Measurements from ENCODE around the gene CACNA1D.

CACNA1D gene

DNA sequence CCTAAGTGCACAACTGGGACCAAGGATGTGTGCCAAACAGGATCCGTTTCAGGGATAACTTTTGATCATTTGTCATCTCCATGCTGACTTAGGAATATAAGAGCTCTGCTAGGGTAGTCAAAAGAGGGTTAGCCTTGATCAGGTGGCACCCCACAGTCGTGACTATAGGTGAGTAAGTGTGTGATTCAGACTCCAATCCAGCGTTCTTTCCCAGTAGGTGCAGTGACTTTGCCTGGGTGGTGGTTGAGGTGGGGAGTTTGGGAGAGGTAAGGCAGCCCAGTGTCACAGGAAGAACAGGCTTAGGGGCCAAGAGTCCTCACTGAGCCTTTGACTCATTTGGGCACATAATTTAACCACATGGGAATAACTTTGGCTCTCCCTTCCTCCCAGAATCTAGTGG is 300.8 kb downstream of the CACNA1D start:
- Histone ChIP-seq H3K4me1 (ENCODE audit: control insufficient read depth in 1 of 2, insufficient read depth in 2 of 2, low read length in 2 of 2) (peaks cover 0 to 8% of the 10 kb centered on the region in 2 donors), H3K4me3 (ENCODE audit: low read depth in 1 of 2, low read length in 2 of 2) (no peak overlapping the region), H3K36me3 (ENCODE audit: control insufficient read depth in 1 of 2, insufficient read depth in 2 of 2, low read length in 2 of 2) (no peaks in the 10 kb centered on the region), H3K27ac (ENCODE audit: low read length) (no peak overlapping the region), H3K27me3 (ENCODE audit: low read depth, low read length) (no peaks in the 10 kb centered on the region), H3K9me3 (ENCODE audit: control insufficient read depth in 1 of 2, low read length in 2 of 2) (no peaks in the 10 kb centered on the region)

DNA sequence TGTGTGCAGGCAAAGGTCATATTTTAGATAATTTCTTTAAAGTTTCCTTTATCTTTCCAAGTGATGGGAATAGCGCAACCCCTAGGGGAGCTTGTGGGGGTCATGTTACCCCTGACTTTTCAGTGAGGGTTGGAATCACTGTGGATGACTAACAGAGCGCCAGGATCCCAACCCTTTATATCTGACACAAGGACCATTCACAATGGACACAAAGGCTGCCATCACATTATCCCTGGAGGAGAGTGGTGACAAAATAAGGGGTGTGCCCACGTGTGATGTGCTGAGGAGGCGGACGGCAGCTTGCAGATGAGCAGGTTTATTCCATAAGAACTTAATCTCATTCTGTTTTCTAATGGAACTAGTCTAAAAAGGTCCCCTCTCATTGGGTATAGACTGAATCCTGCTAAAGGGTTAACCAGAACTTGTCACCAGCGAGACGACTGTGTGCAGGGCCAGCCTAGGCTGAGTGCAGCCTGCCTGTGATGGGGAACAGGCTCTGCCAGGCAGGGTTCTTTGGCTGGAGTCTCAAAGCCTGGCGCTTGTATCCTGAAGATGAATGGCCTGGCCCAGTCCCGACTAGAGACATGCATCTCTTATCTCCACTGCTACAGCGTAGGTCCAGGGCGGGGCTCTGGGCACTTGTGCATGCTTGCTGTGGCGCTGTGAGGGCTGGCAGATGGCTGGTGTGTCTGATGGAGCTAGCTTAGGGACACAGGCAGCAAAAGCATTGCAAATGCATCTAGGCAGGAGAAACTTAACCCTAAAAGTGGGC is 301.6 kb downstream of the CACNA1D start:
- Histone ChIP-seq H3K36me3 (ENCODE audit: control insufficient read depth in 1 of 2, insufficient read depth in 2 of 2, low read length in 2 of 2) (no peaks in the 10 kb centered on the region), H3K27me3 (ENCODE audit: low read depth, low read length) (no peaks in the 10 kb centered on the region), H3K4me1 (ENCODE audit: control insufficient read depth in 1 of 2, insufficient read depth in 2 of 2, low read length in 2 of 2) (peaks cover 0 to 8% of the 10 kb centered on the region in 2 donors), H3K27ac (ENCODE audit: low read length) (no peak overlapping the region), H3K4me3 (ENCODE audit: low read depth in 1 of 2, low read length in 2 of 2) (no peak overlapping the region), H3K9me3 (ENCODE audit: control insufficient read depth in 1 of 2, low read length in 2 of 2) (no peaks in the 10 kb centered on the region)

DNA sequence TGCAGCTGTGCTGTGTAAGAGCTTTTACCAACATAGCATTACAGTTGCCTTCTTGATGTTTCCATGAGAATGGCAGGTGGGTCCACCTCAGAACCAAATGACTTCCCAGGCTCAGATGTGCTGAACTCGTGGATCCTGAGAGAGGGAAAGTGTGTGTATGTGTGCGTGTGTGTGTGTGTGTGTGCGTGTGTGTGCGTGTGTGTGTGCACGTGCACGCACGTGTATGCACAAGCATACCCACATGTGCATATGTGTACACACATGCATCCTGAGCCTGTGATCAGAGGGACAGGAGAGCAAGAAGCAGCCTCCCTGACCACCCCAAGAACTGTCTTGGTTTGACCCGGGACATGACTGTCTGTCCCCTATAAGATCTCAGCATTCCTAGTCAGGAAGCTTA is 303.7 kb downstream of the CACNA1D start:
- Histone ChIP-seq H3K9me3 (ENCODE audit: control insufficient read depth in 1 of 2, low read length in 2 of 2) (no peaks in the 10 kb centered on the region), H3K36me3 (ENCODE audit: control insufficient read depth in 1 of 2, insufficient read depth in 2 of 2, low read length in 2 of 2) (no peaks in the 10 kb centered on the region), H3K4me3 (ENCODE audit: low read depth in 1 of 2, low read length in 2 of 2) (no peak overlapping the region), H3K27me3 (ENCODE audit: low read depth, low read length) (no peaks in the 10 kb centered on the region), H3K4me1 (ENCODE audit: control insufficient read depth in 1 of 2, insufficient read depth in 2 of 2, low read length in 2 of 2) (peaks cover 0 to 8% of the 10 kb centered on the region in 2 donors), H3K27ac (ENCODE audit: low read length) (no peak overlapping the region)

DNA sequence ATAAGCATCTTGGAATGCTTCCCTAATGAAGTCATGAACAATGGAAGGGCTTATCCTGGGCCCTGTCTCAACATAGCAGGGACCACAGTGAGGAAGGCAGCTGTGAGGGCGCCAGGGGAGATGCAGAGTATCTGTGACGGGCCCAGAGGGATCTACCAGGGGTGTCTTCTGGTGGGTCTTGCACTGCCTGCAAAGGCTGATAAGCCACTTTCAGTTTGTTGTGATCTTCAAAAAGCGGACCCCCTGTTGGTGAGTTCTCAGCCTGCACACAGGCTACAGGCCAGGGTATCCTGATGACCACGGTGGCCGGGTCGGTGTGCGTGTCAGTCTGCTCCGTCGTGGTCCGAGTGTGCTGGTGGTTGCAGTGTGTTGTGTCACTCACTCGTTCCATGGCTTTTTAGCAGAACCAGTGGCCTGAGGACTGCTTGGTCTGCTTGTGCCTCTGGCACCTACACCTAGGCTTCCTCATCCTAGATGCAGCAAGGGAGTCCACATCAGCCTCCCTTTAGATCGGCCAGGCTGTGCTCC is 305.0 kb downstream of the CACNA1D start:
- H3K27ac ChIP-seq (ENCODE audit: low read length), result no peak overlapping the region
- no peaks in the 10 kb centered on the region for H3K27me3 ChIP-seq (ENCODE audit: low read depth, low read length)
- no peaks in the 10 kb centered on the region for H3K9me3 ChIP-seq (ENCODE audit: control insufficient read depth in 1 of 2, low read length in 2 of 2)
- peaks cover 0 to 8% of the 10 kb centered on the region in 2 donors for H3K4me1 ChIP-seq (ENCODE audit: control insufficient read depth in 1 of 2, insufficient read depth in 2 of 2, low read length in 2 of 2)
- H3K36me3 ChIP-seq (ENCODE audit: control insufficient read depth in 1 of 2, insufficient read depth in 2 of 2, low read length in 2 of 2), result no peaks in the 10 kb centered on the region
- H3K4me3 ChIP-seq (ENCODE audit: low read depth in 1 of 2, low read length in 2 of 2), result no peak overlapping the region

DNA sequence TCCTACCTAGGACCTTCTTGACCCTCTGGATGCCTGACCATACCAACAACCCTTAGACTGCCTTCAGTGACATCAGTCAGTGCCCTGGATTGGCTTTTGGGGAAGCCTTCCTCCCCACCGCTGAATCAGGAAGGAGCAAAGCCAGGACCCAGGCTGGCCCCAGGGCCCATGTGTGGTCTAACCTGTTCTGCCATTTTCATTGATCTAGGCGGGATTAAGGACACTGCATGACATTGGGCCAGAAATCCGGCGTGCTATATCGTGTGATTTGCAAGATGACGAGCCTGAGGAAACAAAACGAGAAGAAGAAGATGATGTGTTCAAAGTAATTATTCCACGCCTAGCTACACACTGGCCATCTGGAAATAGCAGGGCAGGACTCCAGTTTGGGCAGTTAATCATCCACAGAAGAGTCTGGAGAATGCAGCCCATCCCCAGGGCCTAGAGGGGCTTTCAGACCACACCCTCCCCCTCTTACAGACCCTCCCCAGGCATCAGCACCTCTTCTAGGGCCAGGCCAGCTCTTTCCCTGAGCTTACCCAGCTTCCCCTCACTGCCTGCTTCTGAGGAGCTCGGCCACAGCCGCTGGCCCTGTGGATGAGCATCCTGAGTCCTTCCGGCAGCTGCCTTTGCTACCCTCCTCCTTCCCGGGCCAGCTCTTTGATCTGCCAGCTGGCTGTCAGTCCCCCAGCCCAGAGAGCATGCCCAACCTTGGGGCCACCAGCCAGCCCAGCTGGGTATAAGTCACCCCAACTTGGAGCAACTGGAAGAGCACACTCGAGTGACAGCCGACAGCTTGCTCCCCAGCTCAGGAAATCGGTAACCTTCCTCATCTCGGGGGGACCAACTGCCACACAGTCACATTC is 305.9 kb downstream of the CACNA1D start:
- Histone ChIP-seq H3K27me3 (ENCODE audit: low read depth, low read length) (no peaks in the 10 kb centered on the region), H3K4me3 (ENCODE audit: low read depth in 1 of 2, low read length in 2 of 2) (no peak overlapping the region), H3K36me3 (ENCODE audit: control insufficient read depth in 1 of 2, insufficient read depth in 2 of 2, low read length in 2 of 2) (no peaks in the 10 kb centered on the region), H3K9me3 (ENCODE audit: control insufficient read depth in 1 of 2, low read length in 2 of 2) (no peaks in the 10 kb centered on the region), H3K4me1 (ENCODE audit: control insufficient read depth in 1 of 2, insufficient read depth in 2 of 2, low read length in 2 of 2) (peaks cover 0 to 8% of the 10 kb centered on the region in 2 donors), H3K27ac (ENCODE audit: low read length) (no peak overlapping the region)

DNA sequence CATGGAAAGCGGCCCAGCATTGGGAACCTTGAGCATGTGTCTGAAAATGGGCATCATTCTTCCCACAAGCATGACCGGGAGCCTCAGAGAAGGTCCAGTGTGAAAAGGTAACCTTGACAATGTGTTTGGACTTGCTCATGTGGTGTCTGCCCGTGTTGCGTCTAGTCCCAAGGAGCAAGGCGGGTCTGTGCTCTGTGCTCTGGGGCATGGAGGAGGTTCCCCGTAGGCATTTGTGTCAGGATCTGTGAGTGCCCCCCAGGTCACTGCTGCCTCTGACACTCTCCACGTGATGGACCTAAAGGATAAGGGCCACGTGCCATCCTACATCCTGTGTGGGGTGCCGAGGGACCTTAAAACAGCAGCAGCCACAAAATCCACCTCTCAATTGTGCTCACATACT is 306.9 kb downstream of the CACNA1D start:
- no peaks in the 10 kb centered on the region for H3K36me3 ChIP-seq (ENCODE audit: control insufficient read depth in 1 of 2, insufficient read depth in 2 of 2, low read length in 2 of 2)
- peaks cover 0 to 1% of the 10 kb centered on the region in 2 donors for H3K4me1 ChIP-seq (ENCODE audit: control insufficient read depth in 1 of 2, insufficient read depth in 2 of 2, low read length in 2 of 2)
- H3K27me3 ChIP-seq (ENCODE audit: low read depth, low read length), result no peaks in the 10 kb centered on the region
- H3K4me3 ChIP-seq (ENCODE audit: low read depth in 1 of 2, low read length in 2 of 2), result no peak overlapping the region
- H3K27ac ChIP-seq (ENCODE audit: low read length), result no peak overlapping the region
- no peaks in the 10 kb centered on the region for H3K9me3 ChIP-seq (ENCODE audit: control insufficient read depth in 1 of 2, low read length in 2 of 2)

DNA sequence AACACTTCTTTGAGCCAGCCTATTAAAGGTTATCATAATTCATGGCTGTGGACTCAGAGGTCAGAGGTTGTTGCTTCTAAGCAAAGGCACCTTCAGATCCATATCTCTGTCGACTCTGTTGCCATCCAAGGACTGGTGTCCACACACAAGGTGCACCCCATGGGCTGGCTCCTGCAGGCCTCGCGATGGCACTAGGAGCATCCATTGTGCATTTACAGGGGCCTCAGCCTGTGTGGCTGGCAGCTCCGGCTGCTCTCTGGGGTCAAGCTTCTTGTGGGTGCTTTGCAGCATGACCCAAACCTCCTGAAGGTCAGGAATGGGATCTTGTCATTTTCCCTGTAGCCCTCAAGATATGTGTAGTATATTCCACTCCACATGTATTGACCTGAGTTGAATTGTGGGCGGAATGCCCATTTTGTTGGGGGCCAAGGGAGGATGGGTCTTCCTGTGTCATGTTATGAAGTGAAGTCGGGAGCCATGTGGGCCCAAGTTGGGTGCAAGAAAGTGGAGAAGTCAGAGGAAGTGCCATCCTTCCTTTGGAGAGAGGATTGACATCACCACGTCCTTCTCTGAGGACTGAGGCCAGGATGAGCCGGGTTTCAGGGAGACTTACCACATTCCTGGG is 308.0 kb downstream of the CACNA1D start:
- Histone ChIP-seq H3K27ac (ENCODE audit: low read length) (no peak overlapping the region), H3K4me3 (ENCODE audit: low read depth in 1 of 2, low read length in 2 of 2) (no peak overlapping the region), H3K4me1 (ENCODE audit: control insufficient read depth in 1 of 2, insufficient read depth in 2 of 2, low read length in 2 of 2) (no peaks in the 10 kb centered on the region), H3K9me3 (ENCODE audit: control insufficient read depth in 1 of 2, low read length in 2 of 2) (no peaks in the 10 kb centered on the region), H3K36me3 (ENCODE audit: control insufficient read depth in 1 of 2, insufficient read depth in 2 of 2, low read length in 2 of 2) (no peaks in the 10 kb centered on the region), H3K27me3 (ENCODE audit: low read depth, low read length) (no peaks in the 10 kb centered on the region)

DNA sequence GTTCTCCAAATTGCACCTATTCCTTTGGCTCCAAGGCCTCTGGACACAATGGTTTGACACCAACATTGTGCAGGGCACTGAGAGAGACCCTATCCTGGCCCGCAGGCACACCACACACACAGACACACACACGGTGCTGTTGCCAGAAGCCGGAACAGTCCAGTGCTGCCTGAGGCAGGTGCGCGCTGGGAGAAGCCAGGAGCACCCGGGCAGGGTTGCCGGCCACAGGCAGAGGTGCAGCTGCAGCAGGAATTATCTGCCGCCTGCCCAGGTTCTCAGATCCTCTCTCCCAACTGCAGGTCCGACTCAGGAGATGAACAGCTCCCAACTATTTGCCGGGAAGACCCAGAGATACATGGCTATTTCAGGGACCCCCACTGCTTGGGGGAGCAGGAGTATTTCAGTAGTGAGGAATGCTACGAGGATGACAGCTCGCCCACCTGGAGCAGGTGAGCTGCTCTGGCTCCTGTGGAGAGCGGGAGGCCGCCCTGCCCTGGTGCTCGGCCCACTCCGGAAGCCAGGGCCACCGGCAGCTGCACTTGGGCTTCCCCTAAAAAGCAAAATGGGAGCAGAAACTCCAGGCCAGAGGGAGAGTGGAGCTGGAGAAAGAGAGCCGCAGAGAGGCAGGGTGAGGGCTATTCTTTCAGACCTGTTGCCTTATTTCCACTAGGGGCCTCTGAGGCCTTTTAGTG is 308.9 kb downstream of the CACNA1D start:
- Histone ChIP-seq H3K27ac (ENCODE audit: low read length) (no peak overlapping the region), H3K4me1 (ENCODE audit: control insufficient read depth in 1 of 2, insufficient read depth in 2 of 2, low read length in 2 of 2) (no peaks in the 10 kb centered on the region), H3K4me3 (ENCODE audit: low read depth in 1 of 2, low read length in 2 of 2) (no peak overlapping the region), H3K36me3 (ENCODE audit: control insufficient read depth in 1 of 2, insufficient read depth in 2 of 2, low read length in 2 of 2) (no peaks in the 10 kb centered on the region), H3K9me3 (ENCODE audit: control insufficient read depth in 1 of 2, low read length in 2 of 2) (no peaks in the 10 kb centered on the region), H3K27me3 (ENCODE audit: low read depth, low read length) (no peaks in the 10 kb centered on the region)

DNA sequence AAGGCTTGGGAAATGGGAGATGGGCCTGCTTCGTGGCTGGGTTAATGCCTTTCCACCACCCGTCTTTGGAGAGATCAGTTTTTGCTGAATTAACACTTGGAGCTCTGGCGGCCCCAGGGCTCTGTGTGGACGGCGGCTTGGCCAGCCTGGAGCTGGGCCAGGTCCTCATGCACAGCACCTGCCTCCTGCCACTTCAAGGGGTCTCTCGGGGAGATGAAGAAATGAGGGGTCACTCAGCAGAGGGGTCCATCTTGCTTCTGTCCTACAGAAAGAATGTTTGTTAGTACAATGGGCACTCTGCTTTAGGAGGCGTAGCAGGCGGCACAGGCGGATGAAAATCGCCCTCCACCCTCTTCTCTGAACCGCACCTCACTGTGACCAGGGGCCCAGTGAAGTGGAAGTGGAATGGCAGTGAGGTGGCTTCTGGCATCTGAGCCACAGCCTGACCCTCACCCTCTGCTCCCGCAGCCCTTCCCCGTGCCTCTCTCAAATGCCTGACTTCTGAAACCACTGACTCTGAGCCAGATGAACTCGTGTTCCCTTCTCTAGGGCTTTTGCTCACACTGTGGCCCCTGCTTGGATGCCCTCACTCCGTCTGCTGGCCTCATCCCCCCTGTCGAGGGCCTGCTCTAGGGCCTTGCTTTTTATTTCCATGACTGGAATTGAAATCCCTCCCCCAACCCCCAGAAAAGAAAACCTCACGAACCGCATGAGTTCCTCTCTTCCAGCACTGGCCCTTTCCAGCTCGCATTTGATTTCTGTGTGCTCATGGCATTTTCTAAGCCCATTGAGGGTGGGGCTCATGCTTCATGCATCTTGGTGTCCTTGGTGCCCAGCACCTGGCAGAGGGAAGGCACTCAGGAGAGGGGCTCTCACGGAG is 309.6 kb downstream of the CACNA1D start:
- Histone ChIP-seq H3K9me3 (ENCODE audit: control insufficient read depth in 1 of 2, low read length in 2 of 2) (no peaks in the 10 kb centered on the region), H3K27me3 (ENCODE audit: low read depth, low read length) (no peaks in the 10 kb centered on the region), H3K36me3 (ENCODE audit: control insufficient read depth in 1 of 2, insufficient read depth in 2 of 2, low read length in 2 of 2) (peaks cover 0 to 4% of the 10 kb centered on the region in 2 donors), H3K4me1 (ENCODE audit: control insufficient read depth in 1 of 2, insufficient read depth in 2 of 2, low read length in 2 of 2) (no peaks in the 10 kb centered on the region), H3K4me3 (ENCODE audit: low read depth in 1 of 2, low read length in 2 of 2) (no peak overlapping the region), H3K27ac (ENCODE audit: low read length) (no peak overlapping the region)

DNA sequence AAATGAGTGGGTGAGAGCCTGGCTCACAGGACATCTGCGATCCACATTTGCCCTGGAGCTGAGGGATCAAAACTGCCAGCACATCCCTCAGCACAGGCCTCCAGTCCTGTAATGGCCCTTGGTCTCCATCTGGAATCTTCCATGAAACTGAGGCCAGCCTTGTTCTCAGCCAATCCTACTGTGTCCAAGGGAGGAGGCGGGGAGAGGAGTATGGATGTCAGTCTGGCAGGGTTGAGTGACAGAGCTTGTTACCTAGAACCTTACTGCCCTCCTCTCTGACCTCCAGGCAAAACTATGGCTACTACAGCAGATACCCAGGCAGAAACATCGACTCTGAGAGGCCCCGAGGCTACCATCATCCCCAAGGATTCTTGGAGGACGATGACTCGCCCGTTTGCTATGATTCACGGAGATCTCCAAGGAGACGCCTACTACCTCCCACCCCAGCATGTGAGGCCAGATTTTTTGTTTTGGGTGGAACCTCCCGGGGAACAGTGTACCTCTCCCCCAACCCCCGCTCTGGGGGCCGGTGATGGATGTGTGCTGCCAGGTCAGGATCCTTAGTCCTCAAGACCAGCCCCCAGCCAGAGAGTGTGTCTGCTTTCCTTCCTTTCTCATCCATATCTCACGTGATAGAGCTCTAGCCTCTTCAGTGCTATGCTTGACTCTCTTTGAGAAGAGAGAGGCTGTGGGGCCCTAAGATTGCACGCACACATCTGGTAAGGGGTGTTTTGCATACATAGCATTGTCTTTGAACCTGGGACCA is 310.5 kb downstream of the CACNA1D start:
- no peak overlapping the region for H3K4me3 ChIP-seq (ENCODE audit: low read depth in 1 of 2, low read length in 2 of 2)
- H3K36me3 ChIP-seq (ENCODE audit: control insufficient read depth in 1 of 2, insufficient read depth in 2 of 2, low read length in 2 of 2), result peaks cover 0 to 4% of the 10 kb centered on the region in 2 donors
- H3K27me3 ChIP-seq (ENCODE audit: low read depth, low read length), result no peaks in the 10 kb centered on the region
- no peaks in the 10 kb centered on the region for H3K4me1 ChIP-seq (ENCODE audit: control insufficient read depth in 1 of 2, insufficient read depth in 2 of 2, low read length in 2 of 2)
- no peaks in the 10 kb centered on the region for H3K9me3 ChIP-seq (ENCODE audit: control insufficient read depth in 1 of 2, low read length in 2 of 2)
- no peak overlapping the region for H3K27ac ChIP-seq (ENCODE audit: low read length)

Measured in muscle layer of duodenum (tissue), 2 donors.